Keratinocyte (primary cell): ENCODE results near the gene ORAI3. TPM values are rescaled to one million over a fixed set of nuclear protein-coding genes. Genes with fewer than 3 reads are reported as not detected.
A peak's percentile ranks its signal among the peaks of the same experiment; 100 is the strongest.

Source experiments
- DNase-seq: peaks from one replicate; pipeline ENCODE4 v3.0.0-alpha.2; 2011; ENCODE audit warnings: low read depth, missing footprints, low spot score
- FAIRE-seq: peaks from 2 replicates; lab custom pipeline; 2011; peaks lifted over from hg19 to GRCh38; lab: Jason Lieb, UNC
- H2AFZ ChIP-seq: 2 replicates; pipeline ENCODE4 v1.6.0; 2012; ENCODE audit warnings: low read length, control low read depth, inconsistent platforms; ENCODE audit not compliant: control insufficient read depth
- H3K27ac ChIP-seq: 2 replicates; pipeline ENCODE4 v1.5.1; 2011; ENCODE audit warnings: low read length; ENCODE audit not compliant: control insufficient read depth, insufficient read depth
- H3K27me3 ChIP-seq: 3 replicates; pipeline ENCODE4 v1.6.0; 2011; ENCODE audit warnings: low read length; ENCODE audit not compliant: control insufficient read depth, insufficient read depth; ENCODE audit errors: extremely low read depth
- H3K36me3 ChIP-seq, 2 experiments: 2 replicates in 1 of 2; 3 replicates in 1 of 2; pipeline ENCODE4 v1.5.1; 2011; ENCODE audit warnings: low read length in 2 of 2, mild to moderate bottlenecking in 1 of 2; ENCODE audit not compliant: control insufficient read depth in 2 of 2, insufficient read depth in 2 of 2; ENCODE audit errors: extremely low read depth in 1 of 2
- H3K4me1 ChIP-seq: 3 replicates; pipeline ENCODE4 v1.5.1; 2011; ENCODE audit warnings: low read length; ENCODE audit not compliant: control insufficient read depth, insufficient read depth; ENCODE audit errors: extremely low read depth
- H3K4me2 ChIP-seq: 3 replicates; pipeline ENCODE4 v1.6.0; 2011; ENCODE audit warnings: low read depth, low read length; ENCODE audit not compliant: control insufficient read depth, insufficient read depth; ENCODE audit errors: extremely low read depth
- H3K4me3 ChIP-seq, 3 experiments: fragments of 200-600 bp in 1 of 3; sonication (generic) in 1 of 3; 2 replicates in 2 of 3; 3 replicates in 1 of 3; pipeline ENCODE4 v1.5.1; 2011 to 2016; ENCODE audit warnings: low read length in 3 of 3, mild to moderate bottlenecking in 3 of 3, control low read depth in 2 of 3, inconsistent platforms in 1 of 3, low read depth in 1 of 3, mixed read lengths in 1 of 3, mixed run types in 1 of 3, moderate library complexity in 1 of 3; ENCODE audit not compliant: control insufficient read depth in 2 of 3, insufficient read depth in 2 of 3; ENCODE audit errors: extremely low read depth in 1 of 3
- H3K79me2 ChIP-seq: 2 replicates; pipeline ENCODE4 v1.6.0; 2012; ENCODE audit warnings: low read length; ENCODE audit not compliant: control insufficient read depth, insufficient read depth
- H3K9ac ChIP-seq: 3 replicates; pipeline ENCODE4 v1.6.0; 2011; ENCODE audit warnings: low read length; ENCODE audit not compliant: control insufficient read depth, insufficient read depth; ENCODE audit errors: extremely low read depth
- H3K9me1 ChIP-seq: 3 replicates; pipeline ENCODE4 v1.6.0; 2011; ENCODE audit warnings: low read length; ENCODE audit not compliant: control insufficient read depth, insufficient read depth; ENCODE audit errors: extremely low read depth
- H3K9me3 ChIP-seq: 2 replicates; pipeline ENCODE4 v1.5.1; 2012; ENCODE audit warnings: low read depth, low read length; ENCODE audit not compliant: control insufficient read depth
- H4K20me1 ChIP-seq: 3 replicates; pipeline ENCODE4 v1.6.0; 2011; ENCODE audit warnings: low read length; ENCODE audit not compliant: control insufficient read depth, insufficient read depth; ENCODE audit errors: extremely low read depth
- CTCF ChIP-seq, 3 experiments: IDR thresholded peaks in 1 of 3; conservative IDR thresholded peaks in 1 of 3; optimal IDR thresholded peaks in 1 of 3; 2 replicates in 2 of 3; 3 replicates in 1 of 3; pipeline versions ENCODE3 to v1.5.1; 2011; ENCODE audit warnings: low read length in 3 of 3, mild to moderate bottlenecking in 3 of 3, moderate library complexity in 2 of 3, control low read depth in 1 of 3, inconsistent platforms in 1 of 3; ENCODE audit not compliant: insufficient read depth in 2 of 3; ENCODE audit errors: extremely low read depth in 1 of 3
- EZH2 ChIP-seq: IDR thresholded peaks from one replicate; pipeline ENCODE4 v1.6.1; 2012; ENCODE audit warnings: inconsistent platforms, mild to moderate bottlenecking, low read length, moderate library complexity
- dilution Hi-C: fragments of 300-500 bp; cut with MboI; formaldehyde crosslinking; loops from one replicate; pipeline ENCODE4 v1.7.0; 2020; ENCODE audit warnings: low sequenced_read_pairs; ENCODE audit not compliant: extremely low pct_ligation_motif_present
- polyA plus RNA-seq, 5 experiments: library from polyadenylated mRNA; depleted of rRNA in 3 of 5; stranded (reverse) in 3 of 5; stranded (forward) in 1 of 5; unstranded in 1 of 5; fragments of >200 nt; gene quantifications; 1 replicate in 1 of 5; 2 replicates in 3 of 5; 3 replicates in 1 of 5; pipeline versions ENCODE4 v1.2.1 to v1.2.3, GENCODE V29; 2011 to 2012; ENCODE audit warnings: missing spikeins in 2 of 5, low read depth in 1 of 5, low replicate concordance in 1 of 5

Gene ORAI3
- polyA plus RNA-seq, 1 donor (not counting 4 experiments of a cell fraction or from before 2014, with no cell fraction given) = 8.1 TPM

DNA sequence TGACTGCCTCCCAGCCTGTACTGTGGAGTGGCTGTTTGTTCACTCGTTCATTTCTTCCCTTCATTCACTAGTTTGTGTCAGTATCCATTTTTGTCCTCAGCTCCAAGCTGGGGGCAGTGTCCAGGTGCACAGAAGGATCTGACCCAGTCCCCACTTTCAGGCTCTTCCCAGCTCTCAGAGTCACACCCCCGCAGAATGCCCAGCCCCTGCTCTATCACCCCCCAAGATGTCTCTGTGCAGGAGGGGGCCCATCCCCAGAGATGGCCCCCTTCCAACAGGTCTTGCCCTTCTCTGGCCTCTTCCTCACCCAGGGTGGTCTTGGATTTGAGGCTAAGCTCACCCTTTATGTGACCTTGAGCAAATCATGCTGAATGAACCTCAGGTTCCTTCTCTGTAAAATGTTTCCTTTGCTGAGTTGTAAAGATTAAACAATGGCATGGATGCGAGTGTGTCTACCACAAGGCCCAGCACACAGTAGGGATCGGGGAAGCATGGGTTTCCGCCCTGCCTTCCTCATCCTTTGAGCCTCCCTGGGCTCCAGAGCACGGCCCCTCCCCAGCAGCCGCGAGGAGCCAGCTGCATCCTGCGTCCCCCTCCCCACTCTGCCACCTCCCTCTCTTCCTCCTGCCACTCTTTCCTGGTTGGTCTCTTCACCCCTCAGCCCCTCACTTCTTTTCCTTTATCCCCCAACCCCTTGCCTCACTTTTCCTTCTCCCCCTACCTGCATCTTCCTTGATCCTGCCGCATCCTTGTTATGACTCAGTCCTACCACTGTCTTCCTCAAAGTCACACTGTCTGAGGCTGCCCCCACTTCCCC lies 22.7 kb upstream of the ORAI3 start:
- FAIRE-seq = no peak
- H3K79me2 ChIP-seq = peaks cover 20% of the 10 kb centered on the region
- no peak overlapping the region for H2AFZ ChIP-seq
- TF ChIP-seq CTCF (optimal IDR thresholded peaks at IDR 0.05 in 1 of 3, IDR thresholded peaks at IDR 0.05 in 1 of 3, conservative IDR thresholded peaks at IDR 0.05 in 1 of 3; ENCODE audit: extremely low read depth in 1 of 3, insufficient read depth in 2 of 3, low read length in 3 of 3) (no peak), EZH2 (no peak)
- H3K4me3 ChIP-seq = no peak overlapping the region
- H3K9me1 ChIP-seq = no peaks in the 10 kb centered on the region
- H3K4me1 ChIP-seq = peaks cover 27% of the 10 kb centered on the region
- no peak overlapping the region for H3K9ac ChIP-seq
- H3K9me3 ChIP-seq = no peaks in the 10 kb centered on the region
- H3K27ac ChIP-seq = no peak overlapping the region
- H3K36me3 ChIP-seq = peaks cover 6 to 17% of the 10 kb centered on the region in 2 experiments
- no peaks in the 10 kb centered on the region for H3K27me3 ChIP-seq
- dilution Hi-C loops = no loop called here
- peak overlapping the region; percentile 10 for H3K4me2 ChIP-seq
- H4K20me1 ChIP-seq = no peaks in the 10 kb centered on the region
- no peak for DNase-seq

DNA sequence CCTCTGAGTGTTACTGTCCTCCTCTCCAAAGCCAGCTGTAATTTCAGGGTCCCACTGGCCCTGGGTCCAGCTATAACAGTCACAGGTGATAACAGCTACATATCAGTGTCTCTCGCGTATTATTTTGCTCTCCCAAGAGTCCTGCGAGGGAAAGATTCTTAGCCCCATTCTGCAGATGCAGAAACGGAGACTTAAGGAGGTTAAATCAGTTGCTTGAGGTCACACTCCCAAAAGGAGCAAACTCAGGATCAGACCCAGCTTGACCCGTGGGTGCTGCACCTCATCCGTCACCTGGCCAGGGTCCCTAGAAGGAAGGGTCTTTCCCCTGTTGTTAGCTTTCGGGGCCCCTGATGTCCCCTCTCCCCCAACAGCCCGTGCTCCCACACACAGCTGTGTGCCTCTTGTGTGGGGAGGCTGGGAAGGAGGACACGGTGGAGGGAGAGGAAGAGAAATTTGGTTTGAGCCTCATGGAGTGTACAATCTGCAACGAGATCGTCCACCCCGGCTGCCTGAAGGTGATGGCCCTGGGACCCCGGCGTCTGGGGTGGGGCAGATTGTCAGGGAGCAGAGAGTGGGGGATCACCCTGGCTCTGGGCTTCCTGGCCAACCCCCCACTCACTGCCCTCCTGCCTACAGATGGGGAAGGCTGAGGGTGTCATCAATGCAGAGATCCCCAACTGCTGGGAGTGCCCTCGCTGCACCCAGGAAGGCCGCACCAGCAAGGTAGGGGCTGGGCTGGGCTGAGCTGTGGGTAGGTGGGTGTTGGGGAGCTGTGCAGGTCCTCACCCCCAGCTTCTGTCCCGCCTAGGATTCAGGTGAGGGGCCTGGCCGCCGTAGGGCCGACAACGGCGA lies 21.7 kb upstream of the ORAI3 start:
- H3K27me3 ChIP-seq = no peaks in the 10 kb centered on the region
- H3K36me3 ChIP-seq = peaks cover 8 to 23% of the 10 kb centered on the region in 2 experiments
- no peaks in the 10 kb centered on the region for H4K20me1 ChIP-seq
- DNase-seq = no peak
- peak overlapping the region; percentile 12 for H2AFZ ChIP-seq
- H3K4me3 ChIP-seq = peak overlapping the region; percentile 41 to 65 (median 53)
- H3K4me2 ChIP-seq = peak overlapping the region; percentile 61
- dilution Hi-C loops = no loop called here
- H3K9ac ChIP-seq = peak overlapping the region; percentile 69
- H3K9me1 ChIP-seq = no peaks in the 10 kb centered on the region
- H3K4me1 ChIP-seq = peaks cover 21% of the 10 kb centered on the region
- TF ChIP-seq EZH2 (no peak), CTCF (optimal IDR thresholded peaks at IDR 0.05 in 1 of 3, IDR thresholded peaks at IDR 0.05 in 1 of 3, conservative IDR thresholded peaks at IDR 0.05 in 1 of 3; ENCODE audit: extremely low read depth in 1 of 3, insufficient read depth in 2 of 3, low read length in 3 of 3) (no peak)
- no peaks in the 10 kb centered on the region for H3K9me3 ChIP-seq
- no peak for FAIRE-seq
- H3K27ac ChIP-seq = peak overlapping the region; percentile 54
- peaks cover 20% of the 10 kb centered on the region for H3K79me2 ChIP-seq
